SK-N-SH (cell line): Measurements from ENCODE around the gene PCSK6. TPM values are rescaled to one million over a fixed set of nuclear protein-coding genes. Genes with fewer than 3 reads are reported as not detected.

Source experiments
- CTCF ChIA-PET: fragments of 300-600, 350-600 bp; formaldehyde crosslinking; extraction: SDS; loops from one replicate; lab custom pipeline; 2021; lab: Yijun Ruan, JAX
- POLR2A ChIA-PET: fragments of 350-600 bp; sonication (Branson Sonifier 250); formaldehyde crosslinking; extraction: SDS; loops from one replicate; lab custom pipeline; 2020; ENCODE audit warnings: antibody characterized with exemption, inconsistent platforms; lab: Yijun Ruan, JAX
- DNase-seq: peaks from one replicate; pipeline ENCODE4 v3.0.0; 2012
- H2AFZ ChIP-seq: fragments of 200-600 bp; sonication (generic); 2 replicates; pipeline ENCODE4 v1.8.1; 2016; ENCODE audit warnings: antibody characterized with exemption, mild to moderate bottlenecking, low read depth
- H3F3A ChIP-seq: fragments of 200-600 bp; sonication (generic); replicated peaks from 2 replicates; pipeline ENCODE3; 2016; ENCODE audit warnings: antibody characterized with exemption, mild to moderate bottlenecking; ENCODE audit not compliant: insufficient read depth
- H3K27ac ChIP-seq, 2 experiments: fragments of 200-500 bp in 1 of 2; fragments of 200-600 bp in 1 of 2; sonication (Bioruptor generic) in 1 of 2; sonication (generic), shearing (Covaris generic) in 1 of 2; 2 replicates each; pipeline versions ENCODE4 v1.5.1 to v1.6.1; 2014 to 2016; ENCODE audit warnings: low read depth in 2 of 2, inconsistent platforms in 1 of 2, low read length in 1 of 2, mild to moderate bottlenecking in 1 of 2, mixed read lengths in 1 of 2
- H3K27me3 ChIP-seq: fragments of 200-600 bp; sonication (generic), shearing (Covaris generic); 2 replicates; pipeline ENCODE4 v1.6.1; 2016; ENCODE audit warnings: mixed run types; ENCODE audit not compliant: insufficient read depth
- H3K36me3 ChIP-seq, 2 experiments: fragments of 200-500 bp in 1 of 2; fragments of 200-600 bp in 1 of 2; sonication (Bioruptor generic) in 1 of 2; sonication (generic) in 1 of 2; replicated peaks in 1 of 2; 2 replicates each; pipeline versions ENCODE3 to v1.5.1; 2014 to 2016; ENCODE audit warnings: low read length in 1 of 2, mild to moderate bottlenecking in 1 of 2; ENCODE audit not compliant: insufficient read depth in 2 of 2, control insufficient read depth in 1 of 2
- H3K4me1 ChIP-seq, 2 experiments: fragments of 200-500 bp in 1 of 2; fragments of 200-600 bp in 1 of 2; sonication (Bioruptor generic) in 1 of 2; sonication (generic), shearing (Covaris generic) in 1 of 2; 2 replicates each; pipeline versions ENCODE4 v1.5.1 to v1.6.1; 2014 to 2016; ENCODE audit warnings: low read depth in 1 of 2, low read length in 1 of 2, mixed run types in 1 of 2; ENCODE audit not compliant: insufficient read depth in 2 of 2, control insufficient read depth in 1 of 2
- H3K4me2 ChIP-seq: fragments of 200-600 bp; sonication (generic), shearing (Covaris generic); 2 replicates; pipeline ENCODE4 v1.6.1; 2017; ENCODE audit warnings: mixed run types
- H3K4me3 ChIP-seq, 2 experiments: fragments of 200-500 bp in 1 of 2; fragments of 200-600 bp in 1 of 2; sonication (Bioruptor generic) in 1 of 2; sonication (generic), shearing (Covaris generic) in 1 of 2; 2 replicates each; pipeline versions ENCODE4 v1.5.1 to v1.8.1; 2014 to 2016; ENCODE audit warnings: low read depth in 2 of 2, inconsistent platforms in 1 of 2, low read length in 1 of 2, mild to moderate bottlenecking in 1 of 2, mixed read lengths in 1 of 2, moderate library complexity in 1 of 2
- H3K79me2 ChIP-seq: fragments of 200-600 bp; sonication (generic); 2 replicates; pipeline ENCODE4 v1.8.1; 2017; ENCODE audit warnings: mild to moderate bottlenecking; ENCODE audit not compliant: insufficient read depth
- H3K9ac ChIP-seq: fragments of 200-600 bp; sonication (generic); 2 replicates; pipeline ENCODE4 v1.6.1; 2017; ENCODE audit warnings: mixed run types
- H3K9me2 ChIP-seq: fragments of 200-600 bp; sonication (generic); 2 replicates; pipeline ENCODE4 v1.6.1; 2017; ENCODE audit warnings: mixed run types
- H3K9me3 ChIP-seq: fragments of 200-600 bp; sonication (generic); 2 replicates; pipeline ENCODE4 v1.6.1; 2017; ENCODE audit warnings: mixed run types, mild to moderate bottlenecking, moderate library complexity
- H4K20me1 ChIP-seq: fragments of 200-600 bp; sonication (generic); 2 replicates; pipeline ENCODE4 v1.6.1; 2017; ENCODE audit warnings: mild to moderate bottlenecking, mixed run types; ENCODE audit not compliant: insufficient read depth
- FOSL2 ChIP-seq: IDR thresholded peaks from 2 replicates; pipeline ENCODE4 v1.4.0; 2012; ENCODE audit warnings: low read depth, mild to moderate bottlenecking, moderate library complexity, borderline replicate concordance
- FOXM1 ChIP-seq: IDR thresholded peaks from 2 replicates; pipeline ENCODE4 v1.4.0; 2012; ENCODE audit warnings: low read depth, mild to moderate bottlenecking
- GATA2 ChIP-seq: sonication (generic); formaldehyde crosslinking; IDR thresholded peaks from 2 replicates; pipeline ENCODE4 v1.5.0; 2020; ENCODE audit warnings: mild to moderate bottlenecking, missing genetic modification reagents
- MEF2A ChIP-seq: IDR thresholded peaks from 2 replicates; pipeline ENCODE4 v1.4.0; 2012; ENCODE audit warnings: low read depth, borderline replicate concordance
- NFIC ChIP-seq: IDR thresholded peaks from 2 replicates; pipeline ENCODE4 v1.4.0; 2012; ENCODE audit warnings: borderline replicate concordance
- PBX3 ChIP-seq: IDR thresholded peaks from 2 replicates; pipeline ENCODE4; 2012
- POLR2AphosphoS5 ChIP-seq: IDR thresholded peaks from 2 replicates; pipeline ENCODE4 v1.6.1; 2012; ENCODE audit warnings: low read depth, low read length
- RCOR1 ChIP-seq: fragments of 150-350 bp; IDR thresholded peaks from 2 replicates; pipeline ENCODE4 v1.6.1; 2017; ENCODE audit warnings: antibody characterized with exemption, low read length
- REST ChIP-seq: IDR thresholded peaks from 2 replicates; pipeline ENCODE4 v1.6.1; 2012; ENCODE audit warnings: mild to moderate bottlenecking, low read depth, low read length, moderate library complexity
- RFX5 ChIP-seq: IDR thresholded peaks from 2 replicates; pipeline ENCODE4 v1.6.1; 2012; ENCODE audit warnings: mild to moderate bottlenecking, improper control_type of control experiment, low read length
- TCF12 ChIP-seq: IDR thresholded peaks from 2 replicates; pipeline ENCODE4 v1.4.0; 2012
- USF1 ChIP-seq: IDR thresholded peaks from 2 replicates; pipeline ENCODE4 v1.4.0; 2012; ENCODE audit warnings: low read depth, borderline replicate concordance
- YY1 ChIP-seq: IDR thresholded peaks from 2 replicates; pipeline ENCODE4 v1.4.0; 2012; ENCODE audit warnings: low read depth, mild to moderate bottlenecking
- WGBS: methylation state at CpG from one replicate; pipeline ENCODE4 v1.1.6; 2017; ENCODE audit warnings: low lambda C conversion rate; 5-methylcytosine and 5-hydroxymethylcytosine counted together
- polyA plus RNA-seq, 3 experiments: library from polyadenylated mRNA; depleted of rRNA; stranded (reverse); fragments of >200 nt; gene quantifications; 2 replicates each; pipeline ENCODE4 v1.2.3, GENCODE V29; 2012

Gene PCSK6
- polyA plus RNA-seq, 1 of the 3 experiments (the other 2 are of a cell fraction), result 0.03 TPM

GRCh38 chr15:101386967-101387366 is 102.5 kb downstream of the PCSK6 start (continued):
- TF ChIP-seq POLR2AphosphoS5 (no peak), MEF2A (no peak), REST (no peak), YY1 (no peak), PBX3 (no peak), FOXM1 (no peak)

GRCh38 chr15:101386006-101386405 is 103.5 kb downstream of the PCSK6 start:
- Histone ChIP-seq H3K4me2 (no peak overlapping the region), H3K9ac (no peak overlapping the region), H2AFZ (no peak overlapping the region), H3F3A (no peaks in the 10 kb centered on the region), H3K9me3 (no peaks in the 10 kb centered on the region), H3K27ac (no peak overlapping the region), H3K36me3 (no peaks in the 10 kb centered on the region), H3K4me1 (no peaks in the 10 kb centered on the region), H4K20me1 (no peaks in the 10 kb centered on the region), H3K4me3 (no peak overlapping the region), H3K79me2 (no peaks in the 10 kb centered on the region), H3K27me3 (no peaks in the 10 kb centered on the region; the same call in 1 of the 2 replicates), H3K9me2 (no peaks in the 10 kb centered on the region)
- WGBS, result 79% methylated on average over 18 of the region's 18 CpGs
- CTCF ChIA-PET, result no interaction called here
- DNase-seq, result no peak
- POLR2A ChIA-PET, result no interaction called here
- TF ChIP-seq NFIC (no peak), TCF12 (no peak), USF1 (no peak), RCOR1 (no peak), RFX5 (no peak), GATA2 (no peak), POLR2AphosphoS5 (no peak), FOSL2 (no peak), PBX3 (no peak)
